ENCODE data around the gene FBLN5. TPM values are rescaled to one million over a fixed set of nuclear protein-coding genes. Genes with fewer than 3 reads are reported as not detected.

The FBLN5 gene
- total RNA-seq, 1 experiment from 2014 or later, result not detected

GRCh38 chr14:91902336-91902735 lies 45.2 kb downstream of the FBLN5 start:
- H3K4me3 ChIP-seq, result no peak overlapping the region
- CTCF ChIA-PET, result no interaction called here
- no peak overlapping the region for H3K4me2 ChIP-seq
- POLR2A ChIA-PET (ENCODE audit: unreplicated experiment), result no interaction called here
- intact Hi-C loops (cut with micrococcal nuclease; ENCODE audit: unreplicated experiment), result no loop called here
- H2AFZ ChIP-seq, result no peak overlapping the region
- H4K20me1 ChIP-seq (ENCODE audit: insufficient read depth), result no peaks in the 10 kb centered on the region
- H3K4me1 ChIP-seq (replicated peaks; ENCODE audit: insufficient read depth), result no peaks in the 10 kb centered on the region
- TF ChIP-seq CTCF (conservative IDR thresholded peaks at IDR 0.05) (no peak), EZH2 (IDR thresholded peaks at IDR 0.05; ENCODE audit: low read depth) (no peak)
- no peaks in the 10 kb centered on the region for H3K27me3 ChIP-seq (ENCODE audit: insufficient read depth, low read depth)
- no peaks in the 10 kb centered on the region for H3F3A ChIP-seq (ENCODE audit: insufficient read depth, low read depth)
- DNase-seq, result no peak
- H3K36me3 ChIP-seq (ENCODE audit: low read depth), result no peaks in the 10 kb centered on the region
- H3K9me2 ChIP-seq (ENCODE audit: insufficient read depth), result no peaks in the 10 kb centered on the region
- no TSS peak for BruUV-seq (replicated peaks)
- no peaks in the 10 kb centered on the region for H3K9me3 ChIP-seq (ENCODE audit: insufficient read depth, low read depth)
- H3K27ac ChIP-seq, result no peak overlapping the region
- no peaks in the 10 kb centered on the region for H3K79me2 ChIP-seq (ENCODE audit: low read depth)

GRCh38 chr14:91901449-91902226 lies 45.9 kb downstream of the FBLN5 start:
- DNase-seq, result no peak
- Histone ChIP-seq H3K4me3 (no peak overlapping the region), H3K4me2 (no peak overlapping the region), H2AFZ (no peak overlapping the region), H3K4me1 (replicated peaks; ENCODE audit: insufficient read depth) (no peaks in the 10 kb centered on the region), H3K79me2 (ENCODE audit: low read depth) (no peaks in the 10 kb centered on the region), H3K36me3 (ENCODE audit: low read depth) (no peaks in the 10 kb centered on the region), H3K27me3 (ENCODE audit: insufficient read depth, low read depth) (no peaks in the 10 kb centered on the region), H3F3A (ENCODE audit: insufficient read depth, low read depth) (no peaks in the 10 kb centered on the region), H3K9me3 (ENCODE audit: insufficient read depth, low read depth) (no peaks in the 10 kb centered on the region), H4K20me1 (ENCODE audit: insufficient read depth) (no peaks in the 10 kb centered on the region), H3K27ac (no peak overlapping the region), H3K9me2 (ENCODE audit: insufficient read depth) (no peaks in the 10 kb centered on the region)
- TF ChIP-seq EZH2 (IDR thresholded peaks at IDR 0.05; ENCODE audit: low read depth) (no peak), CTCF (conservative IDR thresholded peaks at IDR 0.05) (no peak)
- ChIA-PET POLR2A (ENCODE audit: unreplicated experiment) (no interaction called here), CTCF (no interaction called here)
- BruUV-seq (replicated peaks), result no TSS peak
- intact Hi-C loops (cut with micrococcal nuclease; ENCODE audit: unreplicated experiment), result no loop called here

DNA sequence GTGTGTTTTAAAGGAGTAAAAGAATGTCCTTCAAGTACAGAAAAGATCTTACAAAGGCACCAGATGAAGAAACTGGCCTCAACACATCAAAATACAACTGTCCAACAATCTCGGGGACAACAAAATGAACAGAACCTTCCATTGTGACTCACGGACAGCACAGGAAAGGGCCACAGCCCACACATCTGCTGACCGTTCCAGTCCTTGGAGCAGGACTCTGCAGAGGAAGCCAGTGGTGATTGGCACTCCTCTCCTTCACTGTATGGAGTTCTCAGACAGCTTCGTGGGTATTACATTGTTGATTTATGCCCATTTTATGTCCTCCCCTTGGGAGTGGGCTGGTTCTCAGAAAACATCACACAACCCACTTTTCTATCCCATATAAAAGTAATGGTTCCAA lies 47.7 kb downstream of the FBLN5 start:
- Histone ChIP-seq H3K27me3 (ENCODE audit: insufficient read depth, low read depth) (no peaks in the 10 kb centered on the region), H3K27ac (no peak overlapping the region), H3K4me3 (no peak overlapping the region), H3K9me2 (ENCODE audit: insufficient read depth) (no peaks in the 10 kb centered on the region), H2AFZ (no peak overlapping the region), H3F3A (ENCODE audit: insufficient read depth, low read depth) (no peaks in the 10 kb centered on the region), H3K36me3 (ENCODE audit: low read depth) (no peaks in the 10 kb centered on the region), H3K4me1 (replicated peaks; ENCODE audit: insufficient read depth) (no peaks in the 10 kb centered on the region), H3K4me2 (no peak overlapping the region), H3K9me3 (ENCODE audit: insufficient read depth, low read depth) (no peaks in the 10 kb centered on the region), H4K20me1 (ENCODE audit: insufficient read depth) (no peaks in the 10 kb centered on the region), H3K79me2 (ENCODE audit: low read depth) (no peaks in the 10 kb centered on the region)
- no TSS peak for BruUV-seq (replicated peaks)
- no peak for TF ChIP-seq CTCF (conservative IDR thresholded peaks at IDR 0.05)
- TF ChIP-seq EZH2 (IDR thresholded peaks at IDR 0.05; ENCODE audit: low read depth), result no peak
- DNase-seq, result no peak
- ChIA-PET POLR2A (ENCODE audit: unreplicated experiment) (no interaction called here), CTCF (no interaction called here)
- intact Hi-C loops (cut with micrococcal nuclease; ENCODE audit: unreplicated experiment), result no loop called here

All from PC-9 (cell line).